ENCODE measurements around the gene CSF3.

The CSF3 gene

DNA sequence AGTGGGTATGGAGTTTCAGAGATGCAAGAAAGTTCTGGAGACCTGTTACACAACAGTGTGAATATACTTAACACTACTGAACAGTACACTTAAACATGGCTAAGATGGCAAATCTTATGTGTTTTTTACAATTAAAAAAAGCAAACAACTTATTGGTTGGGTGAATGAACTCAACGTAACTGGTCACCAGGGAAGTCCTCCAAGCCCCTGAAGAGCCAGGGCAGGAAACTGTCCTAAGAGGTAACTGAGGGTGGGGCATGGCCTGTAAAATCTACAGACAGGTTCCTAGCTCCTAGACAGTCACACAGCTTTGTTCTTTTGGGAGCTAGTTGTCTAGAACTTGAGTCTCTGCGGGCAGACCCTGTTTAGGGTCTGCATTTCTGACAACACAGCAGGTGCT lies 10.3 kb downstream of the CSF3 start:
- DNase-seq: no peak

DNA sequence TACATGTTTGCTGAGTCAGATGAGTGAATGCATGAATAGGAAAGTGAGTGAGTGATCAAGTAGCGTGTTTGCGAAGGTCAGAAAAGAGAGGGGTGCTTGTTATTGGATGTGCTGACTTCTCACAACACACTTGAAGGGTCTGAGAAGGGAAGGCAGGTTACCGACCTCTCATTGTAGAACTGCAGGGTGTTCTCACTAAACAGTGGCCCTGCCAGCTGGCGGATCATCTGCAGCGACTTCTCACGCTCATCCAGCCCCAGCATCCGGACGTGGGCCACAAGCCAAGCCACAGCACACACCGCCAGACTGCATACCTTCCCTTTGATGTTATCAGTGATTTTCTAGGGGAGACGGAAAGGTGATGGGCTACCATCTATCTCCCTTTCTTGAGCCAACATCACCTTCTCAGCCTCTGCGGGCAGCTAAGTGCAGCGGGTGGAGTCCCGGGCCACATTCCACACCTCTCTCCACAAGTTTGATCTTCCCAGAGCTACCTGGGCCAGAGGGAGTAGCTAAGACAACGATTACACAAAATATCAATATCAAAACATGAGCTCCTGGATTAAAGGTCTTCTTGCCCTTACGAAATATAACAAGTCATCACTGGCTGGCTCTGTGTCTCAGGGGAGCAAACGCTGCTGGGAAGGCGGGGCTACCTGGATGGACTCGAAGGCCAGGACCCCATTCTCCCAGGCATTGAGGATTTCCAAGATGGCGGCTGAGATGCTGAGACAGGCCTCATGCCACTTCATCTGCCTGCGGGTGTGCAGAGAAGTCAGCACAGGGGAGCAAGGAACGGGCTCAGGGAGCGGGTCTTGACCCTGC lies 11.0 kb downstream of the CSF3 start:
- no peak for DNase-seq

DNA sequence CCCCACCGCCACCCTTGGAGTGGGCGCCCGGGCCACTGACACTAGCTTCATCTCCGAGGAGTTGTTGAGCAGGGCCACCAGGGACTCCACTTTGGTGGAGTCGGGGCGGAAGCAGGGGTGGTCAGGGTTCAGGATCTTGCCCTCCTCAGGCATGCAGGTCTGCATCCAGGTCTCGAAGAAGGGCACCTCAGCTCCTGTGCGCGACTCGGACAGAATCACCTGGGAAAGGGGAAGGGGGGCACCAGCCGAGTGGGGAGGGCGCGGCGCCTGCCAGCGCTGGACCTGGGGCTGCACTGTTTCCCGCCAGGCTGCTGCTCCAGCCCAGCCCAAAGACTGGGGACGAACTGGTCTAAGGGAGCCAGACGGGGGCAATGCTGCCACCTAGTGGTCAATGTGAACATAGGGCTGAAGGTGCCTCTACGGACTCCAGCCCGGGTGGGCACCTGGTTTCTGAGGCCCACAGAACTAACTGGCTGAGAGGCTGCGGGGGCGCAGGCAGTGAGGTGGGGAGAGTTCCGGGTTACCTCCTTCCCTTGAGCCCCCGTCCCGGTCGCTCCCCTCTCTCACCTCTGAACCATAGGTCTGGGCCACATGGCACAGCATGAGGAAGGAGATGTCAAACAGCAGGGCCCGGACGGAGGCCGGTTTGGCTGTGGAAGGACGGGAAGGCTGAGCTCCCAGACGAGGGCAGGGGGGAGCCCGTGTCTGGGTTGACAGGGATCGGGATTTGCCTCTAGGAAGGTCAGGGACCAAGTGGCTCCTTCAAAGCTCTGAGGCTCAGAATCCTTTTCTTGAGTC lies 11.8 kb downstream of the CSF3 start:
- peak; percentile 34 to 40 for DNase-seq

DNA sequence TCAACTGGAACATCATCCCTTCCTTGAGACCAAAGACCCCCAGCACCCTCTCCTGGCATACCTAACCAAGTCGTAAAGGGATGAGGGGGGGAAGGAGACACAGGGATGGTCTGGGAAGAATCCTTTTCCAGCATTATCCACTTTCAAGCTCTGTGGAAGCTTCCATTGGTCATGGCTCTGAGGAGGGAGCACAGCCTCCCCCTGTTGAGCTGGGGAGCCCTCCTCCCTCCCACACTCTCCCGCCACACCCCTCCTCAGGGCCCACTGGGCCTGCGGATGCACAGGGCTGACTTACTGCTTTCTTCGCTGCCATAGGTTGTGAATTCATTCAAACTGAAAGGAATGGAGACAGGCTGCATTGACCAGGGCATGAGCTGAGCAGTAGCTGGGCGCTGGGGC lies 12.4 kb downstream of the CSF3 start:
- no peak for DNase-seq

DNA sequence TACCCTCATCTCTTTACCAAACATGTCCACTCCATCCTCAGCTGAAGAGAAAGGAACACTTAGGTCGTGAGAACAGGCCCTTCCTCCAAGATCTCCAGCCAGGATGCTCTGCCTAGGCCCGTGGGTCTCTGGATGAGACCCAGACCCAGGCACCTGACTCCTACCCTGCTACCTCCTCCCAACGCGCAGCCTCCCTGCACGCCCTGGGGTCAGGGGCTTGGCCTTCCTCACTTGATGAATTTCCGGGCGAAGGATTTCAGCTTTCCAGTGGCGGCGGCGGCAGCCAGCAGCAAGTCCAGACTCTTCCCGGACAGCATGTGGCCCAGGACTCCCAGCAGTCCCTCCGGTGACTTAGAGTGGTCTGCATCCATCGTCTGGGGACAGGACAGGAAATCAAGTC lies 13.4 kb downstream of the CSF3 start:
- DNase-seq: no peak

DNA sequence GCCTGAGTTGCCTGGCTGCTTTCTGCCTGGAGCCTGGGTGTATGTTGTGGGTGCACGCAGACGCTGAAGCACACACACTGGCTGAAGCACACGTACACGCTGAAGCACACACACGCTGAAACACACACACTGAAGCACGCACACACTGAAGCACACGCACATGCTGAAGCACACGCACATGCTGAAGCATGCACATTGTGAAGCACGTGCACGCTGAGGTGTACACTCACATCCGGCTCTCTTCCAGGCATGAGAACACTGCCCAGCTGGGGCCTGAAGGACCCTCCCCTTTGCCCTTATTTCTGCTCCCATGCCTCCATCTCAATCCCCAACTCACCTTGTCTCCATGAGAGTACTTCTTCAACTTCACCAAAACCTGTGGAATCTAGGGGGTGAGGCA lies 16.5 kb downstream of the CSF3 start:
- no peak for DNase-seq

DNA sequence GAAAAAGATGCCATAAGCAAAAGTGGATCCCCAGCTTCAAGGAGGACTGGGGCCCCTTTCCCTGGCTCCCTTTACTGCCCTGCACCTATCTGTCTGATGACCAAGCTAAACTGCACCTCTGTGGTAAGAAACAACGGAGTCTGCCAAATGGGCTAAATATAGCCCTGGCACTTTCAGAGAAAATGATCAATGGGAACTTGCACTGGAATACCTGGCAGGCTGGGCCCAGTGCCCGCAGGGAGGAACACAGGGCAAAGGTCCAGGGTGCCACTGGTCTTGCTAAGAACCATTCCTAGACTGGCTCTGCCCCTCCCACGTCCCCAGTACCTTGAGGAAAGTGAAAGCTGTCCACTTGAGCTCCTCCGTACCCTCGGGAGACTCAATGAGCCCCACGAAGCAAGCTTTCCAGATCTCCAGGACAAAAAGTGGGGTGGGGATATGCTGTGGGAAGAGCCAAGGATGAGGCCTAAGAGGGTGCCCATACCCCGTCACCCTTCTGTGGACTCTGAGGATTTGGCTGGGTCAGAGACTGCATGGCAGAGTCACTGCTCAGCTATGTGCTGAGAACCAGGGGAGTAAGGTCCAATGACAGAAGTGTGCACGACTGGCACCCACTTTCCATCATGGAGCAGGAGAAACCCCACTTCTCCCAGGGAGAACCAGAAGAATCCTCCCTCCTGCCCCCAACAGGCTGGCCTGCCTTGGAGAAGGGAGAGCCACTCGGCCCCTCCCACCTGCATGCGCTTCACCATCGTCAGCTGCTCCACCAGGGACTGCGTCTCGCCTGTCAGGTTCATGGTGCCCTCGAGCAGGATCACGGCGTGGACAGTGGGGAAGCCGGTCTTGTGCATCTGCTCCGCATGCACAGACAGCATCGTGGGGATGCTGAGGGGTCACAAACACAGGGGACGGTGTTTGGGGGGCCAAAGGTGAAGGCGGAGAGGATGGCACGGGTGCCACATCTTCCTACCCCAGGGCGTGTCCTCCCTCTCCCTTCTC lies 17.4 kb downstream of the CSF3 start:
- no peak for DNase-seq

DNA sequence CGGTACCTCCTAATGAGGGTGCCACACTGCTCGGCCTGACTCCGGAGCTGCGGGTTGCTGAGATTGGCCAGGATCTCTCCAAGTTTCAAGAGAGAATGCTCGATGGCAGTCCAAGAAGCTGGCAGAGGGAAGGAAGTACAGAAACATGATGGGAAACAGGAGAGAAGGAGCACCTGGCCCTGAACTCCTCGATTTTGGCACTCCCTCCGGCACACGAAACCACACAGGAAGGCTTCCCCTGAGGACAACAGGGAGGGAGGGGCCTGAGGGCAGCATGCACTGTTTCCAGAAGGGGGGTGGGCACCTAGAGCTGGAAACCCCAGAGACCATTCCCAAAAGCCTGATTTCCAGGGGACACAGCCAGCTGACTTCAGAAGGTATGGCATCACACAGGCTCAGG lies 18.1 kb downstream of the CSF3 start:
- DNase-seq: no peak

DNA sequence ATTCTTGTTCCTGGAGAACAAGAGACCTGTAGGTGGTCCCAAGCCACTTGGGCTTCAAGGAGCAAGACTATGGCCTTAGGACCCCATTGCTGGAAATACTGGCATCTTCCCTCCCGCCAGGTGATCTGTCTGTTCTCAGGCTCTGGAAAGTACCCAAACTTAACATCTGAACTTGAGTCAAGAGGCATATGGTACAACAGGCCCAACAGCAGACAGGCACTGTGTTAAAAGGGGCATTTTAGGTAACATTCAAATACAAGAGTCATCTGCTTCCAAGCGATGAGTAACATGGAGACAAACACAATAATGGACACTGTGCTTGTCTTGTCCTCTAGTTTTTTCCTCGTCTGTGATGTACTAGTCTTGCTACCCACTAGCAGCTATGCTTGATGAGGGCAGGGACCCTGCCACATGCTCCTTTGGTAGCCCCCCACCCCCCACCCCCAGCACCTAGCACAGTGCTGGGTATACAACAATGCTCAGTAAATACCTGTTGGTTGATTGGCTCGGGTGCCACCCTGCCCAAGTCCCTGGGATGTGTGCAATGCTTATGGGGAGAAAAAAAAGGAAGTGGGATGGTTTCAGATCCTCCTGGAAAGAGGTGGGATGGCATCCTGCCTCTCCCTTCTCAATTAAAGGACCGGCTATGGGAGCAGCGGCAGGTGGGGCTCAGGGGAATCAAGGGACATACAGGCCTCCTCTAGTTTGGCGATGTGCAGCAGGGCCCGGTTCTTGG lies 19.4 kb downstream of the CSF3 start:
- no peak for DNase-seq

DNA sequence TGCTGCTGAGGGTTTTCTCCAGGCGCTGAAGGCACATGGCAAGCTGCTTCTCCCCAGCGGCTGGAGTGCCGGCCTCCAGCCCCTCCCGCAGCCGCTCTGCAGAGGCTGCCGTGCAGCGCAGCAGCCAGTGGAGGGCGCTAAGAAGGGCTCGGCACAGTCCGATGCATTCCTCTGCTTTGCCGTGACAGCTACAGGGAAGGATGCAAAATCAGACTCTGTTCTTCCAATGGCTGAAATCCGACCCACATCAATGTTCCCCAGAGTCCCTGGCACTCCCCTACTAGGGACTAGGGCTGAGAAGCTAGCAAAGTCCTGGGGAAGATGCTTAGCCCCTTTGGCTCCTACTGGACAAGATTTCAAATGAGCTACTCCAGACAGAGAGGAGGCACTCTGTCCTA lies 19.9 kb downstream of the CSF3 start:
- peak in 1 of 2 donors; percentile 19 for DNase-seq

DNA sequence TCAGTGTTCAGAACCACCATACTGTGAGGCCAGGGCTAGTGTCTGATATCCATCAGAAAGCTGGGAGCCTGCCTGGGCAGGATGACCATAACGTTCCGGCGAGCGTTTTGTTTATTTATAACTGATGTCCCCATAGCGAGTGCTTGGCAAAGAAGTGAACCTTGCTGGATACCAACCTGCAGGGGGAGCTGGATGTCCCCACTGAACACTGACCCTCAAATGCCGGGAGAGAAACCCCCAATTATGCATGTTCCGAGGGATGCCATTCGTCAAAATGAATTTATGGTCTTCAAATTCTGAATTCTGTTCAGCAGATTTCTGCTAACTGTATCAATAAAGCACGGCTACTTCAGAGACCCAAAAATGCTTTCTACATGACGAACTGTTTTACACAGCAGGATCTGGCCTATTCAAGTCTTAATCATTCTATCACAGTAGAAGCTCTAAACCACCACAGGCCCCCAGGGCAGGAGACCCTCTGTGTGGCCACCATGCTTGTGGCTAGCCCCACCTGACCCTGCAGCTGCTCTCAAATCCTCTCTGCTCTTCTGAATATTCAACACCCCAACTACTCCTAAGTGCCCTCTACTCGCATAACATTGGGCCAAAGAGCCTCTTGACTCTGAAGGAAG lies 23.8 kb downstream of the CSF3 start:
- DNase-seq: no peak

DNA sequence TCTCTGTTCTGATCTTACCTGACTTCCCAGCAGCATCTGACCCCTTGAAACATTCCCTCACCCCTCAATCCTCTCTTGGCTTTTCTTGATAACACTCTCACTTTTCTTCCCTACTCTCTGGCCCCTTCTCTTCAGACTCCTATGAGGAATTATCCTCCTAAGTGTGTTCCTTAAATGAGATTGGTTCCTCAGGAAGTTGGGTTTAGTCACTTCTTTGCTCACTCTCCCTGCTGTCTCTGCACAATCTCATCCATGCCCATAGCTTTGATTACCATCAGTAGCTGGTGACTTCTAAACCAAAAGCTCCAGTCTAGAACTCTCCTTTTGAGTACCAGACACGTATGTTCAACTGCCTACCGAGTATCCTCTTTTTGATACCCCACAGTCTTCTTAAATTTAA lies 26.0 kb downstream of the CSF3 start:
- no peak for DNase-seq

DNA sequence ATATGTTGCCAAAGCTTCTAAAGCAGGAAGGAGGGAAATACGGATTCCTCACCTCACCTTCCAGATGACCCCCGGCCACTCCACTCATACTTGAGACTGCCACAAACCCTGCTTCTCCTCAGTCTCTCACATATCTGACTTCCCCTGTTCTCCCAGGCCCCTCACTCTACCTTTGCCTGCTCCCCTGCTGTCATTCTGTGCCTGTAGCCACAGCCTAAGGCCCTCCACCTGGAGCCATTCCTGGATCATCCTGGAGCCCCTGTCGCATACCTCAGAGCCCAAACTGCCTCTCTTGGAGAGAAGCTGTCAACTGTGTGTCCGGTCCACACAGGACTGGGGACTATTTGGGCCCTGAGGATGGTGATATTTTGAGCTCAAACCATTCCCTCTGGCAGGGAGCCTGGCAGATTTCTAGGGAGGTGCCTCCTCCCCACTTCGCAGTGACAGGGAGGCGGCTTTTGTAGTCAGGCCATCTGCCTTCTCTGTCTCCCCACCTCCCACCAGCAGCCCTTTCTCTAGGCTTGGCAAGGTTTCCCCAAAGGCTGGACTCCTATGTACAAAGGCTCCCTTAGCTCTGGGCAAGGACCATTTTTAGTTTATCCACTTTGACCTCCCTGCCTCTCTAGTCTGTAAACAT lies 41.3 kb downstream of the CSF3 start:
- DNase-seq: peak in 1 of 2 donors; percentile 50

DNA sequence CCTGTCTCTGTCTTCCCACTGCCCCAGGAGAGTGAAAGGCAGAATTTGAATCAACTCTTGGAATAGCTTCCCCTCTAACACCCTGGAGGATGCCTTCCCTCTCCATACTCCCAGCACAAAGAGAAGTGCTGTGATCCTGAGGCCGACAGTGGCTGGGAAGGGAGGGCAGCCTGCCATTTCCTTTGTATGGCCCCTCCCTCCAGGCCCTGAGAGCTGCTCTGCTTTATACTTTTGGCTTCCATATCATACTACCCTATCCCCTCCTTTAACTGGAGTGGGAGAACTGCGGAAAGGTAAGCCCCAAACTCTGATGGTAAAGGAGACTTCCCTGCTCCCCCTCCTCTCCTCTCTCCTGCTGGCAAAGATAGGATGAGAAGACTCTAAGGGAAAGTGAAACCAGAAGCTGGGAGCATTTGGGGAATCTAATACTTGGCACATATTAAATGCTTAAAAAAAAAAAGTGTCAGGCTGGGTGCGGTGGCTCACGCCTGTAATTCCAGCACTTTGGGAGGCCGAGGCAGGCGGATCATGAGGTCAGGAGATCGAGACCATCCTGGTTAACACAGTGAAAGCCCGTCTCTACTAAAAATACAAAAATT lies 43.0 kb downstream of the CSF3 start:
- no peak for DNase-seq

DNA sequence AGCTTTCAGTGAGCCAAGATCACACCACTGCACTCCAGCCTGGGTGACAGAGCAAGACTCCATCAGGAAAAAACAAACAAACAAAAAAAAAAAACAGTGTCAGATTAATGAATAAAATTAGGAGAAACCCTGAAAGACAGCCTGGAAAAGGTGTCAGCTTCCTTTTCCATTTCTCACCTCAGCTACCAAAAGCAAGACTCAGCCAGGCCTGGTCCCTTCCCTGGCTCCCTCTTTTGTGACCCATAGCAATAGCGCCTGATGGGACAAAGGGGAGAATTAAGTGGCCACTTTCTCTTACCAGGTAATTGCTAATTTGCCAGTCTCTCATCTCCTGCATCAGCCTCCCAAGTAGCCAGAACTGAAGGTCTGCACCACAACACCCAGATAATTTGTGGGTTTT lies 43.6 kb downstream of the CSF3 start:
- no peak for DNase-seq

DNA sequence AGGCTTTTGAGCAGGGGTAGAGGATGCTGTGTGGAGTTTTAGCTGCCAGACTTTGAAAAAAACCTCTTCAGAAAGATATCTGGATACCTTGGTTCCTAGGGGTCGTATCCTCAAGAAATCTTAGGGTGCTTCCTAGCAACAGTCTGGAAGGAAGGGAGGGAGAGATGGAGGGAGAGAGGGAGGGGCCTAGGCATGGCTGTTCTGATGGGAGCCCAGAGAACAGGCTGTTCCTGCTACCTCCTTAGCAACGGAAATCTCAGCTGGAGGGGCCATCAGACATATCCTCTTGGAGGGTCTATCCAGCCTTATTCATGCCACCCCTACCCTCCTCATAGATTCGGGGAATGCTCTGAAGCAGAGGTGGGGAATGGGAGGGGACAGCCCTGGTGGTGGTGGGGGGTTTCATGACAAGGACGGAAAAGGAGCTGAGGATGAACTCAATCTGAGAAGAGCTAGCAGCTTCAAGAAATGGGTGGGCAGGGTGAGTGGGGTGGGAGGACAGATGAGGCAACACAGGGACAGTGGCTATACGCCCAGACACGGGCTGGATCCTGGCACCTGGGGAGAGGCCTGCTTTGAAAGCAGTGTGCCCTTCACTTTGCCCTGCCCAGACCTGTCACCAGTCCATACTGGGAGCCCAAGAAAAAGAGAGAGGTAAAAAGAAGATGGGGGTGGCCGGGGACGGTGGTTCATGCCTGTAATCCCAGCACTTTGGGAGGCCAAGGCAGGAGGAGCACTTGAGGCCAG lies 44.7 kb downstream of the CSF3 start:
- DNase-seq: no peak

DNA sequence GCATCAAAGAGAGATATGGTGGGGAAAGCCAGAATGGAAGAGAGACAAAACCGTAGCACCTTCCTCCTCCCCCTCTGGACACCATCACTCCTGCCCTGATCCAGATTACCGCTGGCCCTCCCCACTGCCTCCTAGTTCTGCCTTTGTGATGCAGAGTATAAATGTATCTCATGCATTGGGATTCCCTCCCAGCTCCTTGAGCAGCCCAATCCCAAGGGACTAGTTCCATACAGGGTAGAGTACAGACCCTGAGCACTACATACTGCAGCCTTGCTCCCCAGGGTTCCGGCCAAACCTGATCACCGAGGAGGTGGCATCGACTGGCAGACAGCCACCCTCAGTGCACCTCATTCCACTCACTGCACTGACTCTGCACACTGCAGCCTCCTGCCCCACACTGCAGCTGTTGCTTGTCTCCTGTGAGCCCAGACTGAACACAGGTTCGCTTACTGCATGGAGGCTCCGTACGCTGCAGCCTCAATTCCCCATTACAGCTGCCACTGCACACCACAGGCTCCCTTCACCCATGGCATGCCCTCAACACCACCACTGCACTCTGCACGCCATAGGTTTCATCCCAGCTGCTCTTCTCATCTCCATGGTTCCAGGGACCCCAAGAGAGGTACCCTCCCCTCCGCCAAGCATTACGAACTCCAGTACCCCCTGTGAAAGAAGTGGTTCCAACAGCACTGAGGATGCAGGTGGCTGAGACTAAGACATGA lies 45.8 kb downstream of the CSF3 start:
- no peak for DNase-seq

DNA sequence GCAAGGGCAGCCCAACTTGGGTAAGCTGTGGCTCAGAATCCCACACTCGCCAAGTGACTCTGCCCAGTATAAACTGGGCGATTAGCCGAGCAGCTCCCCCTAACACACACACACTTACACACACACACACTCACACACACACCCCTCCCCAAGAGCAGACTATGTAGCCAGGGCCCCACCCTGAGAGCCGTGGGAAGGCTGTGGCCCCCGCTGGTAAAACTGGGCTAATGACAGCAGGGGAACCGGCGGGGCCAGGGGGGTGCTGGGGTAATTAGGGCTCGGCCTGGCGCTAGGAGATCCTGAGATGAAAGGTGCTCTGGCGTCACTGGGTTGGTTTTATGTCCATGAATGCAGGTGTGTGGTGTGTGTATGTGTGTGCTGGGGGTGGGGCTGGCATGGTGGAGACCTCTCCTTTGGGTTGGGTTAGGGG lies 46.4 kb downstream of the CSF3 start:
- DNase-seq: no peak

All from hippocampal formation (tissue), 2 donors.